NB4 (cell line): ENCODE results near the gene ZNF487.
"Not testable (repeated sequence)": the region's sequence is repeated elsewhere in the genome, so short reads cannot be mapped to it uniquely, and the experiment has no call there.

Experiments
- DNase-seq: peaks from one replicate; pipeline ENCODE4 v3.0.0; 2010; ENCODE audit warnings: low read depth
- H3K4me3 ChIP-seq: one replicate; pipeline ENCODE4 v1.5.1; 2011; ENCODE audit warnings: mild to moderate bottlenecking, low read depth, low read length, moderate library complexity
- CTCF ChIP-seq: IDR thresholded peaks from one replicate; pipeline ENCODE4 v1.5.1; 2012; ENCODE audit warnings: low read depth, low read length
- MYC ChIP-seq: IDR thresholded peaks from 2 replicates; pipeline ENCODE4 v1.6.1; 2011; ENCODE audit warnings: low read depth, low read length
- POLR2A ChIP-seq: IDR thresholded peaks from 2 replicates; pipeline ENCODE4 v1.6.1; 2011; ENCODE audit warnings: mild to moderate bottlenecking; ENCODE audit not compliant: insufficient read length; ENCODE audit errors: extremely low read depth
- TF ChIP-seq, protein P1 (sequence below): IDR thresholded peaks from 2 replicates; pipeline ENCODE4 v1.6.1; 2011; ENCODE audit warnings: low read depth, low read length

The ZNF487 gene

DNA sequence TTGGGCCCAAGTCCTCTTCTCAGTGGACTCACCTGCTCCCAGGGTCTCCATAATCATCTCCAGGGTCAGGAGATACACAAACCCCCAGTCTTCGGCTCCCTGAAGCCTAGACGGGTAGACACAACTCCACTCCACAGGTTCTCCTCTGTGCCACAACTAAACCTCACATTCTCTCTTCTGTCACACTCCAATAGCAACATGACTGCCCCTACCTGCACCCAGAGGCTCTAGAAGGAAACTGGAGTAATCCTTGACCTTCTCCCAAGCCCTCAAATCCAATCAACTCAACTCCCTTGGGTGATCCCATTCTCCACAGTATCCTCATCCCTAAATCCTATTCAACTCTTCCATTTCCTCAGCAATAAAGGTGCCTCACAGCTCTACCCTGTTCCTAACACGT, 44.2 kb upstream of the ZNF487 start:
- TF ChIP-seq MYC (no peak), CTCF (no peak), POLR2A (no peak)
- TF ChIP-seq, protein P1, sequence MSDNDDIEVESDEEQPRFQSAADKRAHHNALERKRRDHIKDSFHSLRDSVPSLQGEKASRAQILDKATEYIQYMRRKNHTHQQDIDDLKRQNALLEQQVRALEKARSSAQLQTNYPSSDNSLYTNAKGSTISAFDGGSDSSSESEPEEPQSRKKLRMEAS, result no peak
- DNase-seq, result no peak
- no peak overlapping the region for H3K4me3 ChIP-seq

- DNase-seq, H3K4me3 ChIP-seq: not testable (repeated sequence)
Observed at GRCh38 chr10:43393186-43393585, 43.7 kb upstream of the ZNF487 start.

- DNase-seq, result peak; percentile 54
- TF ChIP-seq CTCF (no peak), POLR2A (no peak), MYC (no peak)
- TF ChIP-seq, protein P1, result no peak
- H3K4me3 ChIP-seq, result no peak overlapping the region
Observed at GRCh38 chr10:43393606-43394360, 43.1 kb upstream of the ZNF487 start.

GRCh38 chr10:43394868-43395267, 42.0 kb upstream of the ZNF487 start:
- no peak for DNase-seq
- TF ChIP-seq CTCF (no peak), MYC (no peak), POLR2A (no peak)
- TF ChIP-seq, protein P1, result no peak
- peak overlapping the region; percentile 70 for H3K4me3 ChIP-seq

- TF ChIP-seq MYC (no peak), CTCF (no peak), POLR2A (no peak)
- TF ChIP-seq, protein P1, result no peak
- no peak for DNase-seq
Observed at GRCh38 chr10:43395571-43396060, 41.3 kb upstream of the ZNF487 start.

GRCh38 chr10:43396061-43396927, 40.6 kb upstream of the ZNF487 start:
- TF ChIP-seq, protein P1, result peak; percentile 16; the same call in 1 of the 2 replicates
- peak; percentile 29 for TF ChIP-seq POLR2A
- no peak; the same call in none of the 2 replicates for TF ChIP-seq MYC
- TF ChIP-seq CTCF, result no peak
- H3K4me3 ChIP-seq, result peak overlapping the region; percentile 70
- peak; percentile 87 for DNase-seq

More at GRCh38 chr10:43395571-43396060, 41.3 kb upstream of the ZNF487 start:
- peak overlapping the region; percentile 70 for H3K4me3 ChIP-seq
